Stimulated activated naive CD8-positive, alpha-beta T cell treated with anti-CD3 and anti-CD28 coated beads, Interleukin-15, Interleukin-2, amounts not matched to agents 100 U/mL and 50 U/mL, for 24 hours (primary cell): Measurements from ENCODE around the gene SERPIND1.
"Not testable (repeated sequence)": the region's sequence is repeated elsewhere in the genome, so short reads cannot be mapped to it uniquely, and the experiment has no call there.

Experiments
- ATAC-seq: fragments of 150-1000 bp; cut with Tn5 transposase; one replicate; pipeline ENCODE4 v1.10.0; 2021
- DNase-seq: peaks from one replicate; pipeline ENCODE4 v3.0.0; 2021

Gene SERPIND1

DNA sequence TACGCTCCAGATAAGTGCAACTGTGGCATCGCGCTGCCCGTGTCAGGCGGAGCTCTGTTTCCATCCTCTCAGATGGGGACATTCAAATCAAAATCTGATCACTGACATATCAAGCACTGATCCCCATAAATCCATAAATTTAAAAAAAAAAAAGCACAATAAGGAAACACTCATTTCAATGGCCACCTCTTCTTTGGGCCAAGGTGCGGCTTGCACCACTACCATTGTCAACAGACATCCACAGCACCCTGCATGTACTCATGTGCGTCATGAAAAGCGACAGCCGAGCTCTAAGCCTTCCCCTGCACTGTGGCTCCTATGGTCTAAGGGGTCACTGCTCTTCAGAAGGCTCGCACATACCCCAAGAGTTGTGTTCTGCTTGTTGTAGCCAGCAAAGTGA is 26.7 kb upstream of the SERPIND1 start:
- ATAC-seq (no peak), DNase-seq (no peak)

DNA sequence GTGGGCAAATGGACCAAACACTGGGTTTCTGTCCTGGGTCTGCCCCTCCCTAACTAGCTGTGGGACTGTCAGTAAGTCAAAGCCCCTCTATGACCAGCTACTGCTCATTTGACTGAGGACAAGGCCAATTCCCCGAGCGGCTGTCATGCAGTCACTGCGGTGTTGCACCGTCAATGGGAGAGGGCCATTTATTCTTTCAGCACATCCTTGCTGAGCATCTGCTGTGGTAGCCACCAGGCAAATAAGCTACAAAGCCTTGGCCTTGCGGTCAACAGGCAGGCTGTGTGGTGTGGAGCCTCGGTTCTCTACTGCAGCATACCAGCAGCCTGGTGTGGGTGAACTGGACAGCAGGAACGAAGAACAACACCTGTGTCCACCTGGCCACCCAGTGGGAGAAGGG is 25.8 kb upstream of the SERPIND1 start:
- no peak for DNase-seq
- ATAC-seq = no peak

DNA sequence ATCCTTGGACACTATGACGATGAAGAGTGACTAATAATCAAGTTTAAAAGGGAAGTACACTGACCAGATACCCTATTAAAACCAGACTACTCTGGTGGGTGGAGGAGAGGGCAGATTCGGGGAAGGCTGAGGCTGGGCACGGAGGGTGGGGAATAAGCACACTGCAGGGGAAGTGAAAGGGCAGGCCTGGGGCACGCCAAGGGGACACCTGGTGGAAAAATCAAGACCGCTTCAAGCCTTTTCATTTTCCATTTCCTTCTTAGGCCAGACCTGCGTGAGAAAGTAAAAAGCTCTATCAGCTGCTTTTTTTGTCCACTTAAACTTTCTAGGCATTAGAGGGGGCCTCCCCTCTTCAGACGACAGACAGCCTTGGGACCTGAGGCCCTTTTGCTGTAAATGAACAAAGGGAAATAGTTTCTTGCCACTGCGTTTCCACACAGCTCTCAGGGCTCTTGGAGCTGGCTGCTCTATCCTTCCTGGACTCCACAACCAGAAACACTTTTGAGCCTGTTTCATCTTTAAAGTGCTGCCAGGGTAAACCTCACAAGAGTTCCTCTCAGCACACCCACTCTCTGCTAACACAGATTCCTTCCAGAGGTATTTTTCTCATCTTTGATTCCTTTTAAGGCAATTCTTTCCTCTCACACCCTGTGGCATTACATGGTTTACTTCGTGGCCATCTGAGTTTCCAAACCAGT is 25.0 kb upstream of the SERPIND1 start:
- ATAC-seq (peak; percentile 45), DNase-seq (no peak)

DNA sequence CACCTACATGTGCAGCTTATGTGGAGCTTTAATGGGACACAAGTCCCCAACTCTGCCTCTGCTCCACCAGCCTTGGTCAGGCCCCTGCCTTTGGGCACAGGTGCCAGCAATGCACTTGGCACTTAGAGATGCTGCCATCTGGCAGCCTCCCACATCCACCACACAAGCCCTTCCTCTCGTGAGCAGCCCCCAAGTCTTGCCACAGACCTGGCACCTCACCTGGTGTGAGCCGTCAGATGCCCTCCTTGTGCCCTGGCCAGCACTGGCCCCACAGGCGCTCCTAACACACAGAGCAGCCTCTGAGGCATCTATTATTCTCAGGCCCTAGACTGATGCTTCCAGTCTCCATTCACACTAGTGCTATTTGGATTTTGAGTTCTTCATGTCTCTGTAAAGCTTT is 24.5 kb upstream of the SERPIND1 start:
- ATAC-seq = no peak
- no peak for DNase-seq

DNA sequence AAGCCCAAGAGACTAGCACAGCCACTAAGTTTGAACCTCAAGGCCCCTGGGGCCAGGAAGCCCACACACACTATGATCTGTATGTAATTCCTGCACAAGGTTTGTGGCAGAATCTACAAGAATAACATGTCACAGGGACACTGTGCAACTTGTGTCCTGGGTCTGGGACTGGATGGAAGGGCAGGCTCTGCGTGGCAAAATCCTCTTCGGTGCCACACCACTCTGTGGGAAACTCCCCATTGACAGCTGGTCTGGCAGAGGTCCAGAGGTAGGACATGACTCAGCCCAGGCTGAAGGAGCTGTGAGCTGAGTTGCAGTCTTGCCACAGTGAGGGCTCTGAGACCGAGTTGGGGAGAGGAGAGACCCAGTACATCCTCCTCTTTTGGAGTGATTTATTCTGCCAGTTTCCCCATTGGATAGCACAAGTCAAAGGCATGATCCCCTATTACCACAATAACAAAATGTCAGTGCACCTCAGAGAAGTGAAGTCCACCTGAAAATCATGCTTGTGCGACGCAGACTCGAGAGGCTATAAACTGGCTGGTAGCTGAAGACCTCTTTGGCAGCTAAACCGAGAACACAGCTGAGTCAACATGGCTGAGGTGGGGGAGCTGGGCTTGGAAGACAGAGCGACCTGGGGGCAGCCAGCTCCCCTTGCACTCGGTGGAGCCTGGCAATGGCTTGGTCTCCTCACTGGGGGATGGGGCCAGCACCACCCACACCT is 23.3 kb upstream of the SERPIND1 start:
- DNase-seq (peak; percentile 54), ATAC-seq (peak; percentile 72)

DNA sequence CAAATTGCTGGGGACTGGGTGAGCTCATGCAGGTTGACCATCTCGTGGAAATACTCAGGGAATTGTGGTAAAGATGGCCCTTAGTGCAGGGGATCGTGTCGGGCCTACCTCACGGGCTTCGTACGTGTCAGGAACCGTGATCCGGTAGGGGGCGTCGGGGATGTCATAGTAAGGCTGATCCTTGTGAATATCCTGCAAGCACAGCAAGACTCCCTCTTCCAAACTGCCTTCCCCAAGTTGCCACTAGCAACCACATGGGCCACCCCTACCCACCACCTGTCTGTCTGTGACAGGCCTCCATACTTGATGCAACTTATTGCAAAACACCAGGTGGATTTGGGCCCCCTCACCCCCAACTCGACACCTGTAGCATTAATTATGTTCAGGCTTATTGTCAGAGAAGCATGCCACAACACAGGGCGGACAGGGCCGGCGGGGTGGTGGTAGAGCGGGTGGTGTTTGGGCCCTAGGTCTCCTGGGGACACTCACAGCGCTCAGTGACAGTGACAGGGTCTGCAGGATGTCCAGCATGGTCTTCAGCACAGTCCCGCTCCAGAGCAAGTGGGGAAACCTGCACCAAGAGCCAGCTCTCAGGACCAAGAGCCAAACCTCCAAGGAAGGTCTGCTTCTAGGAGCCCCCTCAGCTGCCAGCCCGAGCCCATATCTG is 22.6 kb upstream of the SERPIND1 start:
- DNase-seq = no peak
- ATAC-seq = no peak

DNA sequence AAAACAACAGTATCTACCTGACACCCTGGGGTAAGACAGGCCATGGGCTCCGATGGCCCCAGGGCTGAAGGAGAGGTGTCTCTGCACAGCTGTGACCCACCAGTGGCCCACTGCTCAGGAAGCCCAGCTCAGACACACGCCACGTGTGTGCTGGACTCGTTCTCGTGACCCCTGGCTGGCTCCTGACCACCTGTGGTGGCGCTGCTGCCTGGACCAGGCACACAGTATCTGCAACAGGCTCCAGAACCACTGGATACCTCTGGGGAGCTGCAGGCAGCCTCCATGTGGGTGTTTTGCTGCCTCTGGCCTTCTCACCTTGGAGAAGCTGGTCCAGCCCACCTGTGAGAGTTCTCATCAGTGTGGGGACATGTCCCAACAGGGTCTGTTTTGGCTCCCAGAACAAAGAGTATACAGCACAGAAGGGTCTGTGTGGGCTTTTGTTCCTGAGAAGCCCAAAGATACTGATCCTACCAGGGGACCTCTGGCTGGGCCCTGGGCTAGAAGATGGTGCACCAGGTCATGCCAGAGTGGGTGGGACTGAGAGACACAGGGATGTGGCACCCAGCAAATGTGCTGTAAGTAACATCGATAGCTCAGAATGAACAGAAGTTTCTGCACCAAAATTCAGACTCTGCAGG is 21.7 kb upstream of the SERPIND1 start:
- DNase-seq (no peak), ATAC-seq (no peak)

DNA sequence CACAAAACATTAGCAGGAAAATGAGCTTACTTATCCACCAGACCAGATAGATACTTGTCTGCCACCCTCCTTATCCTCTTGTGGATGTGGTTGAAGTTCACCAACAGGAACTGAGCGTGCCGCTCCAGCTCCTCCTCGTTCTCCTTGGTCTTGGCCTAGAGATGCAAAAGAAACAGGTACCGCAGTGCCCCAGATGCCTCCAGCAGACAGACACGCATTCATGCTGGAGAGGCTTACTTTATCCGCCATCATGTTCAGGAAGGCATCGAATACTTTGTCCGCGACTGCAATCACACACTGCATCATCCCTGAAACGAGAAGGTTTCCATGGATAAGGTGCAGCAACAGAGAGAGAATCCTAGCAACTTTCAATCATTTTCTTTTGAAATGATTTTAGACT is 21.0 kb upstream of the SERPIND1 start:
- ATAC-seq = no peak

DNA sequence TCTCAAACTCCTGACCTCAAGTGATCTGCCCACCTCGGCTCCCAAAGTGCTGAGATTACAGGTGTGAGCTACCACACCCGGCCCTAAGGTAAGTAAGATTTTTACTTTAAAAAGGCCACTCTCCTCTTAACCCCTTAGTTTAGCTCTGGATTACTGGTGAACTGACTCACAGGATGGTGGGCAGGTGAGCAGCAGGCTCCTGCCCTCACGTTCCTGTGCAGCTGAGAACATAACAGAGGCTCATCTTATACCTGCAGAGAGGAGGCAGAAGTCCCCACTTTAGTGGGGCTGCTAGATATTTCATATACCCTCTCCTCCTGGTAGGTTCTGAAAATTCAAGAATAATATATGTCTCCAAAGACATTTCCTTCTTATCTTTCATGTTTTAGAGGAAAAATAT is 17.1 kb upstream of the SERPIND1 start:
- ATAC-seq = no peak
- no peak for DNase-seq

More for the DNA sequence above, 21.0 kb upstream of the SERPIND1 start:
- DNase-seq = no peak

DNA sequence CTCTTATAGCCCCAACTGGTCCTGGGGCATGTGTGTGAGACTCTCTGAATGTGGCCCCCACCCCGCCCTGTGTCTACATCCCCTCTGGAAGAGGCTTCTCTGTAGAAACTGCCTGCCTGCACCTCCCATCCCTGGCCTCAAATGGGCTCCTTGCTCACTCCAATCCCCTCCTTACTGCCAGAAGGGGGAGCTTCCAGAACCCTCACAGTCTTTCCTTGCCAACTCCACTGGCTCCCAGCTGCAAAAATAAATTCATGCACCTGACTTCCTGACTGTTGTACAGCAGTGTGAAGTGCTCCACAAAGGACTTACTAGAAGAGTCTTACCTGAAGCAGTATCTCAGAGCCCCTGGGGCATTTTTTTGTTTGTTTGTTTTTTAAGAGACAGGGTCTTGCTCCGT is 15.2 kb upstream of the SERPIND1 start:
- no peak for ATAC-seq

DNA sequence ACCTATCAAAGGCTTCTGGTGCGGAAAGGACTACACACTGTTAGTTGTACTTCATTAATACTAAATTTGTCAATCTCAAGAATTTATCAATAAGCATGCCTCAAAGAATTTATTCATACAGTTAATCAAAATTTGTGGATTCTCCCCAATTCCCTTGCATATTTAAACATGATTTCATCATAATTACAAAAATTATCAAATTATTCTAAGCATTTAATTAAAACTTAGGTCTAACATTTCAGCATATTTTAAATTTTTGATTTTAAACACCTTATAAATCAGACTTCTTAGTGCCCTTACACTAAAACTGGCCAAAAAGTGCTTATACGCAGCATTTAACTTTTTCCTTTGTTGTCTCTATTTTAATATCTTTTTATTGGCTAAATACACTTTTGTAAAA is 13.8 kb upstream of the SERPIND1 start:
- ATAC-seq (no peak), DNase-seq (no peak)

More for the DNA sequence above, 15.2 kb upstream of the SERPIND1 start:
- no peak for DNase-seq

DNA sequence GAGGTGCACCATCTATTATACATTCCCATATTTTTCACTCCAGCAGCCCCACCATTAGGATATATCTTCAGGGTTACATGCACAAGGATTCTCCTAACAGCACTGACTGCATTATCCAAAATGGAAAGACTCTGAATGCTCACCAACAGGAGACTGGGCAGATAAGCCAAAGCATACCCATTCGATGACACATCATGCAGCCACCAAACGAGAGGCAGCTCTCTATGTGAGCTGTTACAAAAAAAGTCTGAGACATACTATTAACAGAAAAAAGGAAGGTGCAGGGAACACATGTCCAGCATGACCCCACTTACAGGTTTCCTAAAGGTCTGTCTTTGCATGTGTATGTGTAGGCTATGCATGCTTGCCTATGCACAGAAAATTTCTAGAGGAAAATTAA is 12.4 kb upstream of the SERPIND1 start:
- no peak for DNase-seq
- no peak for ATAC-seq

DNA sequence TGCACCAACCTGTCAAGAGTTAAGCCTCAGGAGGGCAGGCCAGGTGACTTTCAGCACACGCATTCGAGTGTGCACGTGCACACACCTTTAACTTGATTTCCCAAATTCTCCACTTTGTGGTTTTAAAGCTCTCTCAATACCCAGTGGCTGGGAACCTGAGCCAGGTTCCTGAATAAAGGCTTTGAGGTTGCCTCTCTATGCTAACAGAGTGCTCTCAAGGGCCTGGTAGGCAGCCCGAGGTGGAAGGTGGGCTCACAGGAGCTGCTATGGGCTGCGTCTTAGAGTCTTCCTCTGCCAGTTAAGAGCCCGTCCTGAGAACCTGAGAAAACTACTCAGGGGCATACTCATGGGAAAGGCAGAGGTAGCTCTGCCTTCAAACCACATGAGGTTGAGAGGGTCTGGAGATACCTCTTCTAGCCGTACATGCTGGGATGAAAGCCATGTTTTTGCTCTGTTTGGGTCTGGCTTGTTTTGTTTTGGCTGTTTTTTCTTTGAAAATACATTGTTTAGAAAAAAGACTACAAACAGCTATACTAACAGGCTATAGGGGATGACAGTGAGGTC is 11.6 kb upstream of the SERPIND1 start:
- DNase-seq (no peak), ATAC-seq (no peak)

DNA sequence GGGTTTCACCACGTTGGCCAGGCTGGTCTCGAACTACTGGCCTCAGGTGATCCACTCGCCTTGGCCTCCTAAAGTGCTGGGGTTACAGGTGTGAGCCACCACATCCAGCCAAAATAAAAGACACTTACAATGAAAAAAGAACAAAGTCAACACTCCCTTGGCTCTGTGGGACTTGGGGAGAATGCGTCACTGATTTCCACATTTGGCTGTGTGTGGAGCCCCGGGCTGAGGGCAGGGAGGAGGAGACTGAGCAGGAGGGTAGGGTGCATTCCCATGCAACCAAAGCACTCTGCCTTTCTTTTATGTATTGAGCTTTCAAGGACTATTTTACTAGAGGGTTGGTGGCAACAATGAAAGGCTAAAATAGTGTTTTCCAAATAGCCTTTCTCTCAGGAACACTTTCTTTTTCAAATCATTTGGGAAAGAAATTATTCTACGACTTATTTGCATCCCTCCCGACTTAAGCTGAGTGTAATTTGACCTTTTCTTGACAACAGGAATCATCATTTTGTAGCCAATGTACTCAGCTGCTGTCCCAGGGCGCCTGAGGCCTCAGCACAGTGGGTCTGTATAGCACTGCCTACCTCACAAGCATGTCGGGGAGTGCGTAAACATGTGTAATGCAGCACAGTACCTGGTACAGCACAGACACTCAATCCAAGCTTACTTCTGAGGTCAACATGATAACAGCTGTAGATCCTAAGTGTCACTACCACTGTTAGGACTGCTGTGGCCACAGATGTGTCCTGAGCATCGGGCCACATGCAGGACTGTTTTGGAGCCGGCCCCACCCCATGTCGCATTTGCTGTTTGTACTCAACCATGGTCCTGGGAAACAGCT is 10.1 kb upstream of the SERPIND1 start:
- DNase-seq (no peak), ATAC-seq (no peak)

DNA sequence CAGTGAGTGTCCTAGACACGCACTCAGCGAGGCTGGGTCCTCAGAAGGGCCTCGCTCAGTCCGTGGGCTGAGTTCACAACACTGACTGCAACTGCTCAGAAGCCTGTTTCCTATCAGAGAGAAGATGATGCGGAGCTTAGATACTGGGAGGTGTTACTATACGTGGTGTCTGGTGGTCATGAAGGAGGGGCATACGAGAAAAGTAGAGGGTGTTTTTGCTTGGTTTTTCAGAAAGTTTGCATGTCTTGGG is 9.5 kb upstream of the SERPIND1 start:
- ATAC-seq (no peak), DNase-seq (no peak)

DNA sequence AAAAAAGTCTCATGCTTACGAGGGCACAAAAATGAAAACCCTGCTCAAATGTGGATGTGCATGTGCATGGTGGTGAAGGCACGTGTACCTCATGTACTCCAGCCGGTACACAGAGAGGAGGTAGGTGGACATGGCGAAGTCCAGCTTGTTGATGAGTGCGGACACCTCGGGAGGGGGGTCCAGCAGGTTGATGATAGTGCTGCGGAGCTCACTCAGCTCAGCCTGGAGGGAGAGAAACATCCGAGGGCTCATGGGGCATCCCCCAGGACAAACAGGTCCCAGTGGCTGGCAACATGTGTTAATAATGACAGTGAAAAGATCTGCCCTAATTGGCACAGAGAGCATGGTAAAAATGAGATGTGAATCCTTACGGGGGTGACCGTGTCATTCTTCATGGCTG is 9.2 kb upstream of the SERPIND1 start:
- ATAC-seq (no peak), DNase-seq (no peak)

DNA sequence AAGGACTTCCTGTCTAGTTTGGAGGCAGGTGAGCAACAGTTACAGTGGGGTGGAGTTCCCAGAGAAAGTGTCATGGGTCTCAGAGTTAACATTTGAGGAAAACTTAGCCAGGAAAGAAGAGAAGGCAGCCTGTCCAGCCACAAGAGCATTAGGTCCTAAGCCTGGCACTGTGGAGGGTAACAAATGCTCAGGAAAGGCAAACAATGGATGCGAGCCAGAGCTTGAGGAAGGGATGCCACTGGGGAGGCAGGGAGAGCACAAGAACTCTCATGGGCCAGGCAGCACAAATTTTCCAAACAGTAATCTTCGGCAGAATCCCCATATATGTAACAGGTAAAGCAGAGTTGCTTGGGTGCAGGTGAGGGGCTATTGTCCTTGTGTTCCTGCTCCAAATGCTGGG is 8.0 kb upstream of the SERPIND1 start:
- ATAC-seq = no peak
- DNase-seq = no peak

DNA sequence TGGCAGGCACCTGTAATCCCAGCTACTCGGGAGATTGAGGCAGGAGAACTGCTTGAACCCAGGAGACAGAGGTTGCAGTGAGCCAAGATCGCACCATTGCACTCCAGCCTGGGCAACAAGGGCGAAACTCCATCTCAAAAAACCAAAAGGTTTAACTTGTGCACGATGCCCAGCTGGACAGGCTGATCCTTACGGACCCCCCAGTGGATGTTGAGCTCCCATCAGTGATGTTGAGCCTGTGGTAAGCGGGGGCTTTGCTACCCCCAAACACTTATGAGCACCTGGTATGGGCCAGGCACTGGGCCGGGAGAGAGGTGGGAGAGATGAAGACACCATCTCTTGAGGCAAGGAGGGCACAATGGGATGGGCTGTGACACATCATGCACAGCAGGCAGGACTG is 7.4 kb upstream of the SERPIND1 start:
- ATAC-seq (no peak), DNase-seq (no peak)

DNA sequence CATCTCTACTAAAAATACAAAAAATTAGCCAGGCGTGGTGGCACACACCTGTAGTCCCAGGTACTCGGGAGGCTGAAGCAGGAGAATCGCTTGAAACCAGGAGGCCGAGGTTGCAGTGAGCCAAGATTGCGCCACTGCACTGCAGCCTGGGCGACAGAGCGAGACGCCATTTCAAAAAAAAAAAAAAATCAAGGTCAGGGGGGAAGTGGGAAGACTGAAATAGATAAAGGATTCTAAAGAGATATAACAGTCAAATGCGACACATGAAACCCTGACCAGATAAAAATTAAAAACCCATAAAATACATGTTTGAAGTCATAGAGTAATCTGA is 4.5 kb upstream of the SERPIND1 start:
- ATAC-seq, DNase-seq: not testable (repeated sequence)

DNA sequence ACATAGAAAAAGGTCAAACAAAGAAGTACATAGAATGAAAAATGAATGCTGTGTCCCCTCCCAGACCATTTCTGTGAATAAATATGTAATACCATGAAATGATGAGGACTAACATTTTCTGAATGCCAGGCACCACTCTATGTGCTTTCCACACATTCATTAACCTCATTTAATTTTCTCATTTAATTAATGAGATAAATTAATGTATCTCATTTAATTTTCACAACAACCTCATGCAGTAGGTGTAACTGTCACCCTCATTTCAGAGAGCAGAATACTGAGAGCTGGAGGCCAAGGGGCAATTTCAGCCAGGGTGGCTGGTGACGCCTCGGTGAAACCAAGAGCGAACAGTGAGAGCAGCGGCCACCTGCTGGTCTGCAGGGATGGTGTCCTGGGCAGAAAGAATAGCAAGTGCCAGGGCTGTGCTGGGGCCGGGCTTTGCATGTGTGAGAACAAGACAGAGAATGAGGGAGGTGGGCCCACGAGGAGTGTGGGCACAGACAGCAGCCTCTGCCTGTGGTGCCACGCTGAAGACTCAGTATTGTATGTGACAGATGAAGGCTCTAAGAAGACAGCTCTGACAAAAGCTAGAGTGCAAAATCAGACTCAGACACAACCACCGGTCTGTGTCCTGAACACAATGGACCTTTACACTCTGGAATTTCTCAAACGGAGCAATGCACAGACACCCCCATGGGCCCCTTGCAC is 1.8 kb upstream of the SERPIND1 start:
- no peak for ATAC-seq
- no peak for DNase-seq

DNA sequence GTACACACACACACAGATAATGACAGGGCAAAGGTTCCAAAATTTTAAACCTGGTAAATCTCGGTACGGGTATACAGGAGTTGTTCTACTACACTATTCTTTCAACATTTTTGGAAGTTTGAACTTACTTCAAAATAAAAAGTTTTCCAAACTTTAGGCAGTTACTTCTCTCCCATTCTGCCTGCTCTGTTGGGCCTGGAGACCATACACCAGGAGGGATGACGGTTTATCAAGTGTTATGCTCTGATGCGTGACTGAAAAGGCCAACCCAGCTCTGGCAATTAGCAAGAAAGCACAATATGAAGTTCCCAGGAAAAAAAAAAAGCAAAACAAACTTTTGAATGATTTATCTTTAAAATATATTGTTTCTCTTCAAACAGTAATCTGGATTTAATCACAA is 969 bp downstream of the SERPIND1 start:
- DNase-seq (no peak), ATAC-seq (no peak)
